Retinal pigment epithelial cell (primary cell): Measurements from ENCODE around the gene STEAP3.

Source experiments
- DNase-seq: peaks from one replicate; pipeline ENCODE4 v3.0.0-alpha.2; 2010; ENCODE audit warnings: low read depth
- H3K4me3 ChIP-seq: 2 replicates; pipeline ENCODE4 v1.5.1; 2011; ENCODE audit warnings: mild to moderate bottlenecking, low read length, control low read depth, moderate library complexity
- TF ChIP-seq, protein P1 (sequence below): conservative IDR thresholded peaks from 2 replicates; pipeline ENCODE4 v1.5.1; 2011; ENCODE audit warnings: low read depth, low read length, control low read depth, inconsistent platforms

STEAP3 gene

GRCh38 chr2:119219873-119220272 lies 3.8 kb upstream of the STEAP3 start:
- no peak overlapping the region for H3K4me3 ChIP-seq
- no peak for DNase-seq
- TF ChIP-seq, protein P1, sequence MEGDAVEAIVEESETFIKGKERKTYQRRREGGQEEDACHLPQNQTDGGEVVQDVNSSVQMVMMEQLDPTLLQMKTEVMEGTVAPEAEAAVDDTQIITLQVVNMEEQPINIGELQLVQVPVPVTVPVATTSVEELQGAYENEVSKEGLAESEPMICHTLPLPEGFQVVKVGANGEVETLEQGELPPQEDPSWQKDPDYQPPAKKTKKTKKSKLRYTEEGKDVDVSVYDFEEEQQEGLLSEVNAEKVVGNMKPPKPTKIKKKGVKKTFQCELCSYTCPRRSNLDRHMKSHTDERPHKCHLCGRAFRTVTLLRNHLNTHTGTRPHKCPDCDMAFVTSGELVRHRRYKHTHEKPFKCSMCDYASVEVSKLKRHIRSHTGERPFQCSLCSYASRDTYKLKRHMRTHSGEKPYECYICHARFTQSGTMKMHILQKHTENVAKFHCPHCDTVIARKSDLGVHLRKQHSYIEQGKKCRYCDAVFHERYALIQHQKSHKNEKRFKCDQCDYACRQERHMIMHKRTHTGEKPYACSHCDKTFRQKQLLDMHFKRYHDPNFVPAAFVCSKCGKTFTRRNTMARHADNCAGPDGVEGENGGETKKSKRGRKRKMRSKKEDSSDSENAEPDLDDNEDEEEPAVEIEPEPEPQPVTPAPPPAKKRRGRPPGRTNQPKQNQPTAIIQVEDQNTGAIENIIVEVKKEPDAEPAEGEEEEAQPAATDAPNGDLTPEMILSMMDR, result no peak

- TF ChIP-seq, protein P1, result no peak
- H3K4me3 ChIP-seq, result no peak overlapping the region
- DNase-seq, result no peak
These were observed 2.8 kb upstream of the STEAP3 start for GRCh38 chr2:119220720-119221301.

DNA sequence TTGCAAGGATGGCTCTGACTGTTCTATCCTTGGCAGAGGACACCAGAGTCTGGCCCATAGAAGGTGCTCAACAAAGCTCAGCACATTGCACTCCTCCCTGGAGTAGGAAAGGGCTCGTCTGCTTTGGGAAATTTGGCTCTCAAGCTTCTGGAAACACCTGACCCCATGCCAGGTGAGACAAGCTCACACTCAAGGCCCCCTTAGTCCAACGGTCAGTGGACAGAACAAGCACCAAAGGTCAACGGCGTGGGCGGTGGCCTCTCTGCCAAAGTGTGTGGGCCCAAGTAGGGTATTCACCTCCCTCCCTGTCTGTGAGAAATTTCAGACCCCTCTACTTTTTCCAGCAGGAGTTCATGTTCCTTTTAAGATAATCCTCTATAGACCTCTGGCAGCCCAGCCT lies 2.0 kb upstream of the STEAP3 start:
- TF ChIP-seq, protein P1, result no peak
- no peak for DNase-seq
- no peak overlapping the region for H3K4me3 ChIP-seq

- TF ChIP-seq, protein P1, result no peak
- DNase-seq, result no peak
- H3K4me3 ChIP-seq, result no peak overlapping the region
These were observed 1.4 kb upstream of the STEAP3 start for GRCh38 chr2:119222213-119222612.

DNA sequence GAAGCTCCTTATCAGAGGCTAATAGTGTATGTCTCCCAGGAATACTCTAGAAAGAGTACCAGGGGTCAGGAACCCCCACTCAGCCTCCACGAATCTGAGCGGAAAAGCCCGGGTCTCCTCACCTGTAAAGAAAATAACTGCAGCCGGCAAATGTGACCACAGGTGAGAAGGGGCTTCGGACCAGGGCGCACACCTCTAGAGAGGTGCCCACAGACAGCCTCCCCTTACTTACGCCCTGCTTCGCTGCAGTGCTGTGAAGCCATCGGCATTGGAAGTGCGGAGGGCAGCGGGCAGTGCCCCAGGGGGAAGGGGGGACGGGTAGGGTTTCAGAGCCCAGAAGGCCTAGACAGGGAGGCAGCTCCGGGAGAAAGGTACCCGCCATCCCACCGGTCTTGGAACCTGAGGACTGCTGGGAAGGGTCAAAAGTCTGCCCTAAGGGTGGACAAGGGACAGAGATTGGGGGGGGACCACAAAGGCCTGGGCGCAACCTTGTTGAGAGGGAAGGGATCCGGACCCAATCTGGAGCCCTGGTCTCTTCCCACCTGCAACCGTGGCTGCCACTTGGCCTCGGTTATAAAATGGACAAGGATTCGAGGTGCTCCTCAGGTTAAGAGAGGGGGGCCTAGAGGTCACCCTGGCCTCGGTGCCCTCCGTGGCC lies 642 bp upstream of the STEAP3 start:
- DNase-seq, result no peak
- TF ChIP-seq, protein P1, result no peak

GRCh38 chr2:119224391-119225104 lies 914 bp downstream of the STEAP3 start:
- DNase-seq, result no peak
- peak overlapping the region; percentile 63 for H3K4me3 ChIP-seq
- TF ChIP-seq, protein P1, result no peak

More for the DNA sequence above, 642 bp upstream of the STEAP3 start:
- H3K4me3 ChIP-seq, result peak overlapping the region; percentile 63
